ENCODE data around the gene NDST1. TPM values are rescaled to one million over a fixed set of nuclear protein-coding genes. Genes with fewer than 3 reads are reported as not detected.
A peak's percentile ranks its signal among the peaks of the same experiment; 100 is the strongest.

The NDST1 gene
- total RNA-seq, 1 donor from 2014 or later, result 73.7 TPM

- DNase-seq (ENCODE audit: low read depth), result no peak
Measured at GRCh38 chr5:150541895-150542294, 34.0 kb downstream of the NDST1 start.

- peak; percentile 24 for DNase-seq (ENCODE audit: low read depth)
Measured at GRCh38 chr5:150542933-150543445, 35.1 kb downstream of the NDST1 start.

GRCh38 chr5:150544611-150545219 is 36.8 kb downstream of the NDST1 start:
- DNase-seq (ENCODE audit: low read depth), result peak; percentile 77

- DNase-seq (ENCODE audit: low read depth), result no peak
Measured at GRCh38 chr5:150545246-150545645, 37.3 kb downstream of the NDST1 start.

GRCh38 chr5:150548123-150548522 is 40.2 kb downstream of the NDST1 start:
- no peak for DNase-seq (ENCODE audit: low read depth)

GRCh38 chr5:150549735-150550134 is 41.8 kb downstream of the NDST1 start:
- DNase-seq (ENCODE audit: low read depth), result no peak

GRCh38 chr5:150550286-150550685 is 42.4 kb downstream of the NDST1 start:
- no peak for DNase-seq (ENCODE audit: low read depth)

- no peak for DNase-seq (ENCODE audit: low read depth)
Measured at GRCh38 chr5:150551066-150551465, 43.1 kb downstream of the NDST1 start.

- no peak for DNase-seq (ENCODE audit: low read depth)
Measured at GRCh38 chr5:150553402-150553801, 45.5 kb downstream of the NDST1 start.

GRCh38 chr5:150553911-150554310 is 46.0 kb downstream of the NDST1 start:
- DNase-seq (ENCODE audit: low read depth), result no peak

- no peak for DNase-seq (ENCODE audit: low read depth)
Measured at GRCh38 chr5:150554857-150555256, 46.9 kb downstream of the NDST1 start.

- peak; percentile 60 for DNase-seq (ENCODE audit: low read depth)
Measured at GRCh38 chr5:150556106-150556505, 48.2 kb downstream of the NDST1 start.

GRCh38 chr5:150556859-150557508 is 49.1 kb downstream of the NDST1 start:
- DNase-seq (ENCODE audit: low read depth), result peak; percentile 64

- DNase-seq (ENCODE audit: low read depth), result peak; percentile 46
Measured at GRCh38 chr5:150557509-150557872, 49.6 kb downstream of the NDST1 start.

GRCh38 chr5:150558088-150558621 is 50.2 kb downstream of the NDST1 start:
- DNase-seq (ENCODE audit: low read depth), result no peak

- no peak for DNase-seq (ENCODE audit: low read depth)
Measured at GRCh38 chr5:150559088-150559487, 51.2 kb downstream of the NDST1 start.

GRCh38 chr5:150559701-150560100 is 51.8 kb downstream of the NDST1 start:
- DNase-seq (ENCODE audit: low read depth), result no peak

- peak; percentile 91 for DNase-seq (ENCODE audit: low read depth)
Measured at GRCh38 chr5:150560401-150561191, 52.7 kb downstream of the NDST1 start.

- DNase-seq (ENCODE audit: low read depth), result no peak
Measured at GRCh38 chr5:150561192-150561512, 53.2 kb downstream of the NDST1 start.

GRCh38 chr5:150561571-150562275 is 53.8 kb downstream of the NDST1 start:
- no peak for DNase-seq (ENCODE audit: low read depth)

- peak; percentile 63 for DNase-seq (ENCODE audit: low read depth)
Measured at GRCh38 chr5:150562832-150563231, 54.9 kb downstream of the NDST1 start.
